Colonic mucosa (tissue), 4 donors: Measurements from ENCODE around the gene OR1I1. TPM values are rescaled to one million over a fixed set of nuclear protein-coding genes. Genes with fewer than 3 reads are reported as not detected.
A peak's percentile ranks its signal among the peaks of the same experiment; 100 is the strongest.

Experiments used
- DNase-seq: peaks from one replicate; pipeline ENCODE4 v3.0.0-alpha.2; 2020
- H3K27ac ChIP-seq: fragments of 200-600 bp; one replicate; pipeline ENCODE4 v1.8.0; 2021
- H3K27me3 ChIP-seq: fragments of 200-600 bp; one replicate; pipeline ENCODE4 v1.8.0; 2021
- H3K36me3 ChIP-seq: fragments of 200-600 bp; one replicate; pipeline ENCODE4 v1.8.0; 2021
- H3K4me1 ChIP-seq: fragments of 200-600 bp; one replicate; pipeline ENCODE4 v1.8.0; 2021; ENCODE audit warnings: mild to moderate bottlenecking
- H3K4me3 ChIP-seq: fragments of 200-600 bp; one replicate; pipeline ENCODE4 v1.8.0; 2021
- H3K9ac ChIP-seq, 2 donors: one replicate each; pipeline ENCODE4 v1.7.0; 2013; ENCODE audit warnings: control low read depth in 2 of 2, low read depth in 2 of 2, low read length in 2 of 2
- H3K9me3 ChIP-seq: fragments of 200-600 bp; one replicate; pipeline ENCODE4 v1.8.0; 2021
- intact Hi-C: fragments of 100-400 bp; cut with DNase I; formaldehyde crosslinking; loops from one replicate; pipeline ENCODE4 v1.14.1; 2022
- total RNA-seq, 2 donors: library from RNA; stranded (reverse); fragmentation: NEBNext Ultra II Directional in 1 of 2; extraction: Animal tissue kit (Norgen Biotek cat#: 25700) in 1 of 2; gene quantifications; one replicate each; pipeline ENCODE4 v1.2.1, GENCODE V29; 2021
- TF ChIP-seq, protein P1 (sequence below): fragments of 200-600 bp; IDR thresholded peaks from one replicate; pipeline ENCODE4 v1.8.0; 2022; ENCODE audit warnings: antibody characterized with exemption, mild to moderate bottlenecking
- donor health status: healthy.
- donor health status: DM: no; HTN: no; CAD: no.
- donor health status: DM: no; HTN: no; CAD: no.

Gene OR1I1
- total RNA-seq, 2 donors from 2014 or later, result not detected

GRCh38 chr19:15107061-15108010 is 25.3 kb downstream of the OR1I1 start, which contains the start of gene SYDE1:
TSS of gene SYDE1 (plus strand) at chr19:15107401. CDS start at chr19:15107434, 33 bp downstream.
- Histone ChIP-seq H3K36me3 (no peaks in the 10 kb centered on the region), H3K4me3 (peak within 1 kb of the TSS; percentile 39), H3K9me3 (no peaks in the 10 kb centered on the region), H3K27me3 (peaks cover 14% of the 10 kb centered on the region), H3K27ac (peak within 1 kb of the TSS; percentile 60), H3K4me1 (no peaks in the 10 kb centered on the region), H3K9ac (peak within 1 kb of the TSS; percentile 12 to 60)
- intact Hi-C loops, result no loop called here
- no peak for DNase-seq
- TF ChIP-seq, protein P1, sequence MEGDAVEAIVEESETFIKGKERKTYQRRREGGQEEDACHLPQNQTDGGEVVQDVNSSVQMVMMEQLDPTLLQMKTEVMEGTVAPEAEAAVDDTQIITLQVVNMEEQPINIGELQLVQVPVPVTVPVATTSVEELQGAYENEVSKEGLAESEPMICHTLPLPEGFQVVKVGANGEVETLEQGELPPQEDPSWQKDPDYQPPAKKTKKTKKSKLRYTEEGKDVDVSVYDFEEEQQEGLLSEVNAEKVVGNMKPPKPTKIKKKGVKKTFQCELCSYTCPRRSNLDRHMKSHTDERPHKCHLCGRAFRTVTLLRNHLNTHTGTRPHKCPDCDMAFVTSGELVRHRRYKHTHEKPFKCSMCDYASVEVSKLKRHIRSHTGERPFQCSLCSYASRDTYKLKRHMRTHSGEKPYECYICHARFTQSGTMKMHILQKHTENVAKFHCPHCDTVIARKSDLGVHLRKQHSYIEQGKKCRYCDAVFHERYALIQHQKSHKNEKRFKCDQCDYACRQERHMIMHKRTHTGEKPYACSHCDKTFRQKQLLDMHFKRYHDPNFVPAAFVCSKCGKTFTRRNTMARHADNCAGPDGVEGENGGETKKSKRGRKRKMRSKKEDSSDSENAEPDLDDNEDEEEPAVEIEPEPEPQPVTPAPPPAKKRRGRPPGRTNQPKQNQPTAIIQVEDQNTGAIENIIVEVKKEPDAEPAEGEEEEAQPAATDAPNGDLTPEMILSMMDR, result no peak

DNA sequence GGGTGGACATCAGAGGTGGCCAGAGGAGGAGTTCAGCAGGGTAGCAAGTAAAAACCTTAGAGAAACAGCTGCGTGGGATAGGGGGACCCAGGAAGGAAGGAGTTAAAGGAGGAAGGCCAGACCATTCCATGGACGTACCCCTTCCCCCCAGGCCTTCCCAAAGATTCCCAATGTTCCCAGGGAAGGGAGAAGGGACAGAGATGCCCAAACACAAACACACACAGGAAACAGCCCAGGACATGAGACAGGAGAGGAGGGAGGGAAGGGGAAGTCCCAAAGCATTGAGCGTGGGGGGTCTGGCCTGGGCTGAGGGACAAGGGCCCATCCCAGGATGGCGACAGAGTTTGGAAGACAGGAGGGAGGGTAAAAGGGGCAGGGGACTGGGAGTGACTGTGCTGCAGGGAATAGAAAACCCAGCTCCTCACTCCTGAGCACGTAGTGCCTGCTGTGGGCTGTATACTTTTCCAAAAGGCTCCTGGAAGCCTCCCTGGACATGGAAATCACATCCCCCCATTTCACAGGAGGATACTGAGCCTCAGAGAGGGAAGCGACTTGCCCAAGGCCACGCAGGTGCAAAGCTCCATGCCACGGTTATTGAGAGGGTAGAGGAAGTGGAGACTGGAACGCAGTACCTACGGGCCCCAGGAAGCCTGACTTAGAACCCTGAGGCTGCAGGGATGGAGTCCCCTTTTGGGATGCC is 26.3 kb downstream of the OR1I1 start:
- intact Hi-C loops, result no loop called here
- Histone ChIP-seq H3K36me3 (no peaks in the 10 kb centered on the region), H3K9ac (peak overlapping the region; percentile 0 to 60)

DNA sequence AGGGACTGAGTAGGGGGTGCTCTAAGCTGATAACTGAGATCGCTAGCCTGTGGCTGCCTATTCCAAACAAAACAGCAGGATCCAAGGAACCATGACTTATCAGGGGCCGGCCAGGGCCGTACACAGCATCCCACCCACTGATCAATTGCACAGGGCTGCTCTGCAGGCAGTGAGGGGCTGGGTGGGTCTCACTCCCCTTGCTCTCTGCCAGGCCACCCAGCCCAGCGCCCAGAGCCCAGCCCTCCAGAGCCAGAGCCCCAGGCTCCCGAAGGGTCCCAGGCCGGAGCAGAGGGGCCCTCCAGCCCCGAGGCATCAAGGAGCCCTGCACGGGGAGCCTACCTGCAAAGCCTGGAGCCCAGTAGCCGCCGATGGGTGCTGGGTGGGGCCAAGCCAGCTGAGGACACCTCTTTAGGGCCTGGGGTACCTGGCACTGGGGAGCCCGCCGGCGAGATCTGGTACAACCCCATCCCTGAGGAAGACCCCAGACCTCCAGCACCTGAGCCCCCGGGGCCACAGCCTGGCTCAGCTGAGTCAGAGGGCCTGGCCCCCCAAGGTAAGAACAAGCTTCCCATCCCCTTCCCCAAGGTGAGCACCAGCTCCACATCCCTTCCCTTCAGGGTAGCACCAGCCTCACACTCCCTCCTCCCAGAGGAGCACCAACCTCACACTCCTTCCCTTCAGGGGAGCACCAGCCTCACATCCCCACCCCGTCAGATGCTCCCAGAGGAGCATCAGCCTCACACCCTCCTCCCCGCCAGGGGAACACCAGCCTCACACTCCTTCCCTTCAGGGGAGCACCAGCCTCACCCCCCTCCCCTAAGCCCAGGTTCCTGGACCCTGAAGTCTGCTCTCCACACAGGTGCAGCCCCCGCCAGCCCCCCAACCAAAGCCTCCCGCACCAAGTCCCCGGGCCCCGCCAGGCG is 27.1 kb downstream of the OR1I1 start:
- intact Hi-C loops, result no loop called here
- no peaks in the 10 kb centered on the region for H3K36me3 ChIP-seq
- TF ChIP-seq, protein P1, result no peak
- no peak overlapping the region for H3K4me3 ChIP-seq
- no peak overlapping the region for H3K9ac ChIP-seq
- H3K27ac ChIP-seq, result no peak overlapping the region
- no peaks in the 10 kb centered on the region for H3K9me3 ChIP-seq
- H3K4me1 ChIP-seq, result no peaks in the 10 kb centered on the region
- peaks cover 14% of the 10 kb centered on the region for H3K27me3 ChIP-seq
- DNase-seq, result no peak

More for the DNA sequence above, 26.3 kb downstream of the OR1I1 start:
- Histone ChIP-seq H3K4me3 (peak overlapping the region; percentile 39), H3K27ac (peak overlapping the region; percentile 60), H3K27me3 (peaks cover 14% of the 10 kb centered on the region), H3K4me1 (no peaks in the 10 kb centered on the region), H3K9me3 (no peaks in the 10 kb centered on the region)
- DNase-seq, result no peak
- TF ChIP-seq, protein P1, result no peak

DNA sequence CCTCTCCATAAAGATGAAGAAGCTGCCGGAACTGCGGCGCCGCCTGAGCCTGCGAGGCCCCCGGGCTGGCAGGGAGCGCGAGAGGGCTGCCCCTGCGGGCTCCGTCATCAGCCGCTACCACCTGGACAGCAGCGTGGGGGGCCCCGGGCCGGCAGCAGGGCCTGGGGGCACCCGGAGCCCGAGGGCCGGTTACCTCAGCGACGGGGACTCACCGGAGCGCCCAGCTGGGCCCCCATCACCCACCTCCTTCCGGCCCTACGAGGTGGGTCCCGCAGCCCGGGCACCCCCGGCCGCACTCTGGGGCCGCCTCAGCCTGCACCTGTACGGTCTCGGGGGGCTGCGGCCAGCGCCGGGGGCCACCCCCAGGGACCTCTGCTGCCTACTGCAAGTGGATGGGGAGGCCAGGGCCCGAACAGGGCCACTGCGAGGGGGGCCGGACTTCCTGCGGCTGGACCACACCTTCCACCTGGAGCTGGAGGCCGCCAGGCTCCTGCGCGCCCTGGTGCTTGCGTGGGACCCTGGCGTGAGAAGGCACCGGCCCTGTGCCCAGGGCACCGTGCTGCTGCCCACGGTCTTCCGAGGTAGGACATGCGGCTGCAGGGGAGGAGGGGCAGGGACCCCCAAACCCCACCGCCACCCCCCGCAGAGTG is 27.9 kb downstream of the OR1I1 start:
- TF ChIP-seq, protein P1, result no peak
- H3K36me3 ChIP-seq, result no peaks in the 10 kb centered on the region
- no peaks in the 10 kb centered on the region for H3K9me3 ChIP-seq
- no peak overlapping the region for H3K4me3 ChIP-seq
- H3K27ac ChIP-seq, result no peak overlapping the region
- H3K27me3 ChIP-seq, result peaks cover 14% of the 10 kb centered on the region
- intact Hi-C loops, result no loop called here
- no peaks in the 10 kb centered on the region for H3K4me1 ChIP-seq
- DNase-seq, result no peak
- no peak overlapping the region for H3K9ac ChIP-seq
